Duodenal mucosa (tissue), 2 donors: ENCODE measurements around the gene PLEKHA7.

Source experiments
- H3K27ac ChIP-seq: one replicate; pipeline ENCODE4 v1.7.0; 2013; ENCODE audit warnings: low read depth, low read length
- H3K27me3 ChIP-seq, 2 donors: one replicate each; pipeline ENCODE4 v1.7.0; 2013; ENCODE audit warnings: low read length in 2 of 2, control low read depth in 1 of 2; ENCODE audit not compliant: insufficient read depth in 2 of 2, control insufficient read depth in 1 of 2
- H3K36me3 ChIP-seq, 2 donors: one replicate each; pipeline ENCODE4 v1.7.0; 2013; ENCODE audit warnings: low read length in 2 of 2, control low read depth in 1 of 2; ENCODE audit not compliant: insufficient read depth in 2 of 2, control insufficient read depth in 1 of 2
- H3K4me1 ChIP-seq, 2 donors: one replicate each; pipeline ENCODE4 v1.7.0; 2013; ENCODE audit warnings: low read length in 2 of 2, control low read depth in 1 of 2; ENCODE audit not compliant: insufficient read depth in 2 of 2, control insufficient read depth in 1 of 2
- H3K4me3 ChIP-seq, 2 donors: one replicate each; pipeline ENCODE4 v1.7.0; 2013; ENCODE audit warnings: low read length in 2 of 2, low read depth in 1 of 2
- H3K9ac ChIP-seq, 2 donors: one replicate each; pipeline ENCODE4 v1.7.0; 2013; ENCODE audit warnings: low read length in 2 of 2, low read depth in 1 of 2
- H3K9me3 ChIP-seq, 2 donors: one replicate each; pipeline ENCODE4 v1.7.0; 2013; ENCODE audit warnings: low read length in 2 of 2, control low read depth in 1 of 2; ENCODE audit not compliant: control insufficient read depth in 1 of 2

The PLEKHA7 gene

DNA sequence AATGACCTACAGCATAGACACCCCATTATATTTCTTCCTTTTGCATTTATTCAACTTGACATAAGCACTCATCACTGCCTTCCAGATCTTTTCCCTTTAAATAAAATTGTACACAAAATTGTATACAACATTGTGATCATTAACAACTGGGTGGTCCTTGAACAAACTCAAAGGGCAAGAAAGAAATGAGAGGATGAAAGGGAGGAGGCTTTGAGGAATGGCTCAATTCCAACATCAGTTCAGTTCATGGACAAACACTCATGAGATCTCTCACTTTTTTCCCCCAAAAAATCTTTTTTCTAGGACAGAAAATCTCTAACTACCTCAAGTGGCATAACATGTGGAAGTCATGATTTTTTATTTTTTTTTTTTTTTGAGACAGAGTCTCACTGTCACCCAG lies 113.7 kb downstream of the PLEKHA7 start:
- no peak overlapping the region for H3K4me3 ChIP-seq
- no peaks in the 10 kb centered on the region for H3K27me3 ChIP-seq
- H3K36me3 ChIP-seq: no peaks in the 10 kb centered on the region
- no peaks in the 10 kb centered on the region for H3K9me3 ChIP-seq
- H3K4me1 ChIP-seq: peaks cover 56 to 67% of the 10 kb centered on the region in 2 donors
- no peak overlapping the region for H3K9ac ChIP-seq
- no peak overlapping the region for H3K27ac ChIP-seq

DNA sequence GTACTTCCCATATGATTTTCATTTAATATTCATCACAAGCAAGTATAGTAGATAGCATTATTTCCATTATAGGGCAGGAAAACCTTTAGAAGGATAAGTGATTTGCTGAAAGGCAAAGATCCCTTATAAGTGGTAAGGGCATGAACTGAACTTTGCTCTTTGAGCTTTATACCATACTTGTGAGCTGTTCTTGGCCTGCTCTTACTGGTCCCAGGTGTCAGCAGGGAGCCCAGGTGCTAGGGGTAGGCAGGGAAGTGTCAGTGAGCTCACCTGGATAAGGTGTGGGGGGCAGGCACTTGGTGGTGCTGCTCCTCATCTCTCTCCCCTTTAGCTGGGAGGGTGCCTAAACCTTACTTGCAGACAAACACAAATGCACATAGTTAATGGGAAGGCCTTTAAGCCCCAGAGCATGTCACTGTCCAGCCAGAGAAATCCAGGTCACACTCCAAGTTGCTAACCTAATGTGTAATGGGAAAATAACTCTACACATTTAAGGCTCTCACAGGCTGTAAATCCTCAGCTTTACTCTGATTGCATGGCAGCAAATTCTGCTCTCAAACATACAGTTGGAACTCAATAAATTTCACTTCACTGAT lies 114.4 kb downstream of the PLEKHA7 start:
- Histone ChIP-seq H3K9ac (no peak overlapping the region), H3K27ac (peak overlapping the region; percentile 34), H3K9me3 (no peaks in the 10 kb centered on the region), H3K4me3 (no peak overlapping the region), H3K4me1 (peaks cover 53 to 69% of the 10 kb centered on the region in 2 donors), H3K27me3 (no peaks in the 10 kb centered on the region), H3K36me3 (no peaks in the 10 kb centered on the region)

DNA sequence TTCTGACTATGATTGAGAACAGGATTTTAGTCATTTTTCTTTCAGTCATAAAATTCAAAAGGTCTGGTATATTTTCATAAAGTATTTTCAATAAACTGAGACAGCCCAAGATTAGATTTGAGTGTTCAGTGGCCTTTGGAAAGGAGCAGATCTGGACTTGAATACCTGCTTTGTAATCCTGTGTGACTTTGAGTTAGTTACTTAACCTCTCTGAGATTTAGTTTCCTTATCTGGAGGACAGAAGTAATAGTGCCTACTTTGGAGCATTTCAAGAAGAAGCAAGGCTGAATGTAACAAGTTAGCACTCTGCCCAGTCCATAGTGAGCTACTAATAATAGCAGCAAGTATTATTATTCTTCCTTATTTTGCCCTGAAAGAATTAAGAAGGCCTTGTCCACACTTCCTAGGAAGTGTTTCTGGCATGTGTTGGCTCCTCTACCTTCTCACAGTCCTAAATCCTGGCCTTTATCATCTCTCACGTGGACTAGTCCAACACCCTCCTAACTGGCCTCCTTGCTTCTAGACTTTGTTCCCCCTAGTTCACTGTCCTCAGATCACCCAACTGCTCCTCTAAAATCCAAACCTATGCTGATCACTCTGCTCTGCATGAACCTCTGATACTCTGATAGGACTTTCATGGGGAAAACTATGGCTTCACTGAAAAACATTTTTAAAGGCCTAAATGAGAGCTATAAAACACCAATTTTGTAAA lies 115.8 kb downstream of the PLEKHA7 start:
- Histone ChIP-seq H3K9me3 (no peaks in the 10 kb centered on the region), H3K27ac (no peak overlapping the region), H3K9ac (no peak overlapping the region), H3K4me1 (peaks cover 44 to 59% of the 10 kb centered on the region in 2 donors), H3K36me3 (no peaks in the 10 kb centered on the region), H3K4me3 (no peak overlapping the region), H3K27me3 (no peaks in the 10 kb centered on the region)

DNA sequence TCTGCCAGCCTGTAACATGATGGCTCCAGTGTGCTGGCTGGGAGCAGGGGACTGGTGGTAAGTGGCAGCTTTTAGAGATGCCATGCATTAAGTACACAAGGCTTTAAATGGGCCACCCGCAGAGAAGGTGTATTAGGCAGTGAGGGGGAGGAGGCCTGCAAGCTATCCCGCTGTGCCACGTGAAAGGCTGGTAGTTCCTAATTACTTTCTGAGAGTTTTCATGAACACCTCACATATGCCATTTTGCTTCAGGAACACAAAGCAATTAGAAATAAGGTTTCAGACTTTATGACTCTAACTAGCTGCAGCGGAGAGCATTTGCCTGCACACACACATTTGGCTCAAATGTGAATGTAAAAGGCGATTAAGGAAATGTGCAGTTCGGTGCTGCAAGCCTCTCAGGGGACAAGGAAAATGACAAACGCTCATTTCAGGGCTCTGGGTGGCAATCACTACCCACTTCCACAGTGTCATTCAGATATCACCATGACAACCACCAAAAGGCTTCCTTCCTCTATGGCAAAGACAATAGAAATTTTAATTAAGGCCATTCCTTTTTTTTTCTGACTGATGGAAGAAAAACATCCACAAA lies 116.6 kb downstream of the PLEKHA7 start:
- H3K27me3 ChIP-seq: no peaks in the 10 kb centered on the region
- no peaks in the 10 kb centered on the region for H3K36me3 ChIP-seq
- H3K27ac ChIP-seq: no peak overlapping the region
- no peak overlapping the region for H3K9ac ChIP-seq
- H3K4me1 ChIP-seq: peaks cover 35 to 51% of the 10 kb centered on the region in 2 donors
- no peaks in the 10 kb centered on the region for H3K9me3 ChIP-seq
- H3K4me3 ChIP-seq: no peak overlapping the region

DNA sequence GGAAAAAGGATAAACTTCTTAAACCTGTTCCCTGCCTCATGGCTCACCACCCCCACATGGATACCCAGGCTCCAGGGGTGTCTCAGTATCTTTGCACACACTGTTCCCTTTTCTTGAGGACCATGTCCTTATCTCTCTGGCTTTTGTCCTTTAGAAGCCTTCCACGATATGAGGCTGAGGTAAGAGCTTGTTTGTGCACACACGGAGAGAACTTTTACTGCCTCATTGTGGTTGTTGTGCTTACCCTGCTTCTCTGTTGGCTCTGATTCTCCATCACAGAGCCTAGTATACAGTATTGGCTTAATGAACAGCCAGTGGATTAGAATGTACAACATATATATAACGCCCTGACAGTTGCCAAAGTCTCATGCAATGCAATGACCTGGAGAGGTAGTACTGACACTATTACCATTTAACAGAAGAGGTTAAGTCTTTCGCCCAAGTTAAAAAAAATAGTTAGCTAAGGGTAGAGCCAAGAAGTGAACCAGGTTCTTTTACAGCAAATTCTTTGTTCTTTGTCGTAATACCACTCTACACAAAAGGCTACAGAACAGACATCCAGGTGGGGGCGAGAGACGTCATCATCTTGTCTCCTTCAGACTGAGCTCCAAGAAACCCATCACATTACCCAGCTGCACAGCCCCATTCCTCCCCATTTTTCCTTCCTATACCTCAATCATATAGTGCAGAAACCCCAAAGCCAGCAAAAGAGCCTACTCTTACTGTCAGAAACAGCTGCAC lies 117.3 kb downstream of the PLEKHA7 start:
- Histone ChIP-seq H3K9me3 (no peaks in the 10 kb centered on the region), H3K4me3 (no peak overlapping the region), H3K27ac (no peak overlapping the region), H3K4me1 (peaks cover 29 to 45% of the 10 kb centered on the region in 2 donors), H3K9ac (no peak overlapping the region), H3K36me3 (no peaks in the 10 kb centered on the region), H3K27me3 (no peaks in the 10 kb centered on the region)

DNA sequence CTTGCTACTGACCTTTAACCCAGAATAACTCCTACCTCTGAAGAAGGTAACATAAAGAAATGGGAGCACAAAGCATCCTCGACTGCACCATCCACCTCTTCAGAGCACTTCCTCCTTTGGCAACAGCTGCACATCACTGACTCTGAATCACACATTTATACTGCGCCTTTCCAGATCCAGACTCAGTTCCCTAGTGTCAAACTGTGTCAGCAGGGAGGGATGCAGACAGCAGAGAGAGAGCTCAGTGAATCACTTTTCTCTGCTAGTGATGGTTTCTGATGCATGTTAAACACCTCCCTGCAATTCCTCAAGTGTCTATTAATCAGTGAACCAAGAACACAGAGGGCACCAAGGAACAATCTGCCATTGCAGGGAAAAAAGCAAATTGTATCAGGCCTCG lies 118.9 kb downstream of the PLEKHA7 start:
- Histone ChIP-seq H3K4me3 (no peak overlapping the region), H3K27ac (no peak overlapping the region), H3K27me3 (no peaks in the 10 kb centered on the region), H3K36me3 (no peaks in the 10 kb centered on the region), H3K4me1 (peaks cover 24 to 51% of the 10 kb centered on the region in 2 donors), H3K9me3 (no peaks in the 10 kb centered on the region), H3K9ac (no peak overlapping the region)

DNA sequence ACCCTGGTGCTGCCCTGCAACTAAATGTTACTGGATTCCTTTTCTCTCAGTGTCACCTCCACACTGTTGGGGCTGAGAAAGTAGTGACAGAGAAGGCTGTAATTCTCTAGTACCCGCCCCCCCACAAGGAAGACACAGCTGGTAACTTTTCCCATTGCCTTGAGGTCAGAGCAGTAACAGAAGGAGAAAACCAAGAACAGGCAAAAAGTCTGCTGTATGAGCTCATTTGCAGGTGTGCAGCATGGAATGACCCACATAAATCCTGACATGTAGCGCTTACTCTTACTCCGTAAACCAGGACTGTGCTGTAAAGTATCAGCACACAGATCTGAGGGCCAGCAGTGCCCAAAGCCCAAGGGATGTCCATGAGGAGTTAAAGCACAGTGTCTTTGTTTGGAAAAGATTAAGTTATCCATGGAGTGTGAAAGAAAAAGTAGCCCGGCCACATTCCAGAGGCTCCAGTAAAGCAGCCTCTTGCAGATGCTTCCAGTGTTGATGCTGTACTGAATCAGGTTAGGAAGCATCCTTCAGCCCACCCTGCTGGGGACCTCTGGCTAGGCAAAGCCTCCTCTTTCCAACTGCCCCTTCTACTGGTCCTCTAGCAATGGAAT lies 120.7 kb downstream of the PLEKHA7 start:
- Histone ChIP-seq H3K4me3 (no peak overlapping the region), H3K27ac (no peak overlapping the region), H3K4me1 (peaks cover 15 to 35% of the 10 kb centered on the region in 2 donors), H3K9me3 (no peaks in the 10 kb centered on the region), H3K9ac (no peak overlapping the region), H3K36me3 (no peaks in the 10 kb centered on the region), H3K27me3 (no peaks in the 10 kb centered on the region)

DNA sequence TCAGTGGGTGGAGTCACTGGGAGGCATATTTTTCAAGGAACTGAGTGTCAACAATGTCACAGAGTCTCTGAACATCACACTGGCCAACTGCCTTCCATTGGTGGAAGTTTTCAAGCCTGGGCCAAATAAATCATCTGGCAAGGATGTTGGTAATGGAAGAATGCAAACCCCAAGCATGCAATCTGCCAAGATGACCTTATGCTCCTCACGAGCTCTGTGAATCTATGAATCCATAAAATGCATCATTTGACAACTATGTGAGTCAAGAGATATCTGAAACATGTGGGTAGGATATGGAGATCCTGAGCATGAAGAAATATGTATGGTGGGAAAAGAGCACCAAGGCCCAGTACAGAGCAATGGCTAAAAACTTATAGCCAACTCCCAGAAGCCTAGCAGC lies 122.2 kb downstream of the PLEKHA7 start:
- H3K4me3 ChIP-seq: no peak overlapping the region
- no peak overlapping the region for H3K27ac ChIP-seq
- no peak overlapping the region for H3K9ac ChIP-seq
- H3K36me3 ChIP-seq: no peaks in the 10 kb centered on the region
- no peaks in the 10 kb centered on the region for H3K9me3 ChIP-seq
- no peaks in the 10 kb centered on the region for H3K27me3 ChIP-seq
- H3K4me1 ChIP-seq: peaks cover under 1 to 19% of the 10 kb centered on the region in 2 donors

DNA sequence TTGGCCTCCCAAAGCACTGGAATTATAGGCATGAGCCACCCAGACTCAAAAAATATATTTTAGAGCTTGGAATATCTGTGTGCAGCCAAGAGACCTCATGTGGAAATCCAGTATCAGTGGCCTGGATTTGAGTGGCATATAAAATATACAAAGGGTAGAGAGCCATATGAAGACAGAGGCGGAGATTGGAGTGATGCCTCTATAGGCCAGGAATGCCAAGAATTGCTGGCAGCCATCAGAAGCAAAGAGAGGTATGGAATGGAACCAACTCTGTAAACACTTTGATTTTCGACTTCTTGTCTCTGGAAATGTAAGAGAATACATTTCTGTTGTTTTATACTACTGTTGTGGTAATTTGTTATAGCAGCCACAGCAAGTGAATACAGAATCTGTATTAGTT lies 123.0 kb downstream of the PLEKHA7 start:
- no peaks in the 10 kb centered on the region for H3K9me3 ChIP-seq
- peaks cover 0 to 13% of the 10 kb centered on the region in 2 donors for H3K4me1 ChIP-seq
- no peaks in the 10 kb centered on the region for H3K36me3 ChIP-seq
- H3K4me3 ChIP-seq: no peak overlapping the region
- no peaks in the 10 kb centered on the region for H3K27me3 ChIP-seq
- no peak overlapping the region for H3K27ac ChIP-seq
- no peak overlapping the region for H3K9ac ChIP-seq

DNA sequence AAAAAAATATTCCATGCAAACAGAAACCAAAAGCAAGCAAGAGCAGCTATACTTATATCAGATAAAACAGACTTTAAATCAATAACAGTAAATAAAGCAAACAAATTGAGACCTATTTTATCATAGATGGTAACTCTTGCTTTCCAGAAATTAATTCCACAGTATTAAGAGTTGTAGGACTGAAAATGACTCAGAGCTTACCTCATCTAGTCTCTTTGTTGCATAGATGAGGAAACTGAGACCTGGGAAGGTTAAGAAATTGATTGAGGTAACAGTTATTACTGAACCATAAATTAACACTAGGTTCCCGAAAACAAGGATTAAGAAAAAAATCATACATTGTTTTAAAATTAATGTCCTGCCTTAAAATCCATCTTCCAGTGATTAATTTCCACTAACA lies 123.8 kb downstream of the PLEKHA7 start:
- Histone ChIP-seq H3K27ac (no peak overlapping the region), H3K9ac (no peak overlapping the region), H3K36me3 (no peaks in the 10 kb centered on the region), H3K9me3 (no peaks in the 10 kb centered on the region), H3K27me3 (no peaks in the 10 kb centered on the region), H3K4me1 (peaks cover 0 to 12% of the 10 kb centered on the region in 2 donors), H3K4me3 (no peak overlapping the region)
